NB4 (cell line): ENCODE data around the gene RBM4.

Source experiments
- DNase-seq: peaks from one replicate; pipeline ENCODE4 v3.0.0; 2010; ENCODE audit warnings: low read depth
- H3K4me3 ChIP-seq: one replicate; pipeline ENCODE4 v1.5.1; 2011; ENCODE audit warnings: mild to moderate bottlenecking, low read depth, low read length, moderate library complexity
- MYC ChIP-seq: IDR thresholded peaks from 2 replicates; pipeline ENCODE4 v1.6.1; 2011; ENCODE audit warnings: low read depth, low read length
- POLR2A ChIP-seq: IDR thresholded peaks from 2 replicates; pipeline ENCODE4 v1.6.1; 2011; ENCODE audit warnings: mild to moderate bottlenecking; ENCODE audit not compliant: insufficient read length; ENCODE audit errors: extremely low read depth
- TF ChIP-seq, protein P1 (sequence below): IDR thresholded peaks from one replicate; pipeline ENCODE4 v1.5.1; 2012; ENCODE audit warnings: low read depth, low read length
- TF ChIP-seq, protein P2 (sequence below): IDR thresholded peaks from 2 replicates; pipeline ENCODE4 v1.6.1; 2011; ENCODE audit warnings: low read depth, low read length

Gene RBM4

GRCh38 chr11:66683877-66684276, 45.4 kb downstream of the RBM4 start:
- TF ChIP-seq POLR2A (no peak), MYC (no peak)
- TF ChIP-seq, protein P1, sequence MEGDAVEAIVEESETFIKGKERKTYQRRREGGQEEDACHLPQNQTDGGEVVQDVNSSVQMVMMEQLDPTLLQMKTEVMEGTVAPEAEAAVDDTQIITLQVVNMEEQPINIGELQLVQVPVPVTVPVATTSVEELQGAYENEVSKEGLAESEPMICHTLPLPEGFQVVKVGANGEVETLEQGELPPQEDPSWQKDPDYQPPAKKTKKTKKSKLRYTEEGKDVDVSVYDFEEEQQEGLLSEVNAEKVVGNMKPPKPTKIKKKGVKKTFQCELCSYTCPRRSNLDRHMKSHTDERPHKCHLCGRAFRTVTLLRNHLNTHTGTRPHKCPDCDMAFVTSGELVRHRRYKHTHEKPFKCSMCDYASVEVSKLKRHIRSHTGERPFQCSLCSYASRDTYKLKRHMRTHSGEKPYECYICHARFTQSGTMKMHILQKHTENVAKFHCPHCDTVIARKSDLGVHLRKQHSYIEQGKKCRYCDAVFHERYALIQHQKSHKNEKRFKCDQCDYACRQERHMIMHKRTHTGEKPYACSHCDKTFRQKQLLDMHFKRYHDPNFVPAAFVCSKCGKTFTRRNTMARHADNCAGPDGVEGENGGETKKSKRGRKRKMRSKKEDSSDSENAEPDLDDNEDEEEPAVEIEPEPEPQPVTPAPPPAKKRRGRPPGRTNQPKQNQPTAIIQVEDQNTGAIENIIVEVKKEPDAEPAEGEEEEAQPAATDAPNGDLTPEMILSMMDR: no peak
- TF ChIP-seq, protein P2, sequence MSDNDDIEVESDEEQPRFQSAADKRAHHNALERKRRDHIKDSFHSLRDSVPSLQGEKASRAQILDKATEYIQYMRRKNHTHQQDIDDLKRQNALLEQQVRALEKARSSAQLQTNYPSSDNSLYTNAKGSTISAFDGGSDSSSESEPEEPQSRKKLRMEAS: no peak

DNA sequence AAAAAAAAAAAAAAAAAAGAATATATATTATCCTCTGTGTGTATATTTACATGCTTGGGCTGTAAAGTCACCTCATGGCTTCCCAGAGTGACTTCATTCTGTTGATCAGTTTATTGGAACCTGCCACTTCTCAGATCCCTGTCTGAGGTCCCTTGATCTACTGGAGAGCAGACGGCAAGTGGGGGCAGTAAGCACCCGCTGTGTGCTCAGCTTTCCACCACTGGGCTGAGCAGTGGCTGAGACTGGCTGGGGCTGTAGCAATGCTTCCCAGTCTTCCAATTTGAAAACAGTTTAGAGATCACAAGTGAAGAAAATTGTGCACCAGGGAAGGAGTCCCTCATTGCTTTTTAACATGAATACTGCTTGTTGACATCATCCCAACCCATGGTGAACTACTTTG, 46.1 kb downstream of the RBM4 start:
- no peak overlapping the region for H3K4me3 ChIP-seq
- no peak for DNase-seq
- TF ChIP-seq, protein P2: no peak
- TF ChIP-seq, protein P1: no peak
- no peak for TF ChIP-seq POLR2A
- TF ChIP-seq MYC: no peak

More at GRCh38 chr11:66683877-66684276, 45.4 kb downstream of the RBM4 start:
- no peak for DNase-seq
- H3K4me3 ChIP-seq: no peak overlapping the region

- no peak for DNase-seq
- no peak overlapping the region for H3K4me3 ChIP-seq
- TF ChIP-seq, protein P1: no peak
- TF ChIP-seq MYC (no peak), POLR2A (no peak)
- TF ChIP-seq, protein P2: no peak
Observed at GRCh38 chr11:66685276-66686099, 47.0 kb downstream of the RBM4 start.

GRCh38 chr11:66686100-66686785, 47.7 kb downstream of the RBM4 start:
- TF ChIP-seq POLR2A (no peak), MYC (no peak)
- TF ChIP-seq, protein P2: no peak
- TF ChIP-seq, protein P1: no peak
- no peak for DNase-seq
- H3K4me3 ChIP-seq: no peak overlapping the region

DNA sequence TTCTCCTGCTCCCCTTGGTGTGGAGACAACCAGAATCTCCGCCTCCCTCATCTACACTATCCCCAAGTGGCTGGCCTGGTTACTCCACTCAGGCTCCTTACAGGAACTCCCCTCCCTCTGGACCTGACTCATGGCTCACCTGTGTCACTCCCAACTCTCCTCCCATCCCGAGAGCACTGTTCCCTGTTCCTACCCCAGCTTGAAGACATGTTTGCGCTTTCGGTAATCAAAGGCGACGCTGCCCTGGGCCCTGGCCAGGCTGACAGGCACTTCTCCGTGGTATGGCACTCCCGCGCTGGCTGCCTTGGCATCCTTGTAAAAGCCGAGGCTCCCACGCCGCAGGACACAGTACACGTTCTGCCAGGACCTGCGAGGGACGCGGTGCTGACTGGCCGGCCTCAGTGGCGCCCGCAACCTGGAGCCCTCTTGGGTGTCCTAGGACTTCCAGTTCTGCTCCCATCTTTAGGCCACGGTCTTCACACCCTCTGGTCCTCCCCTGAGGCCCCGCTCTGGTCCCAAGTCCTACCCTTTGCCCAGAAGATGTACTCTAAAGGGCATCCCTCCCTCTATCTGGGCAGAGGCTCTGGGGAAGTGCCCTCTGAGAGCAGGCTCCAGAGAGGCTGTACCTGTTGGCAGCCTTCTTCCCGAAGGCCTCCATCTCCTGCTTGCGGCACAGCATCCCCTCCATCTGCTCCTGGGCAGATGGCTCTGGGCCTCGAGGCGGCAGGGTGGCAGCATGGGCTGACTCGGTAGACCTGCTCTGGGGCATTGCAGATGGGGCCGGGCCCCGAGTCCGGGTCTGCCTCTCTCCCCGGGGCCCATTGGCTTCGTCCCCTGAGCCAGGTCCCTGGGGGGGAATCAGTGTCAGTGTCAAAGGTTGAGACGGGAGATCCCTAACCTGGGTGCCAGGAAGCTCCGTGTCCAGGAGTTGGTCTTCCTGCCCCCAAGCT, 48.6 kb downstream of the RBM4 start:
- TF ChIP-seq, protein P1: no peak
- TF ChIP-seq, protein P2: no peak
- TF ChIP-seq POLR2A (no peak), MYC (no peak)
- DNase-seq: no peak
- no peak overlapping the region for H3K4me3 ChIP-seq
